Measurements from ENCODE around the gene DNAH17.
A peak's percentile ranks its signal among the peaks of the same experiment; 100 is the strongest.

DNAH17 gene

GRCh38 chr17:78428025-78428575 lies 149.1 kb downstream of the DNAH17 start:
- DNase-seq = no peak

GRCh38 chr17:78427140-78427539 lies 150.1 kb downstream of the DNAH17 start:
- DNase-seq = no peak

GRCh38 chr17:78426293-78426879 lies 150.8 kb downstream of the DNAH17 start:
- DNase-seq = no peak

- DNase-seq = no peak
Observed at GRCh38 chr17:78425429-78425828, 151.8 kb downstream of the DNAH17 start.

GRCh38 chr17:78423961-78424675 lies 153.1 kb downstream of the DNAH17 start:
- no peak for DNase-seq

- no peak for DNase-seq
Observed at GRCh38 chr17:78422872-78423588, 154.2 kb downstream of the DNAH17 start.

- no peak for DNase-seq
Observed at GRCh38 chr17:78422267-78422605, 155.0 kb downstream of the DNAH17 start.

GRCh38 chr17:78421534-78422266 lies 155.5 kb downstream of the DNAH17 start:
- DNase-seq = peak; percentile 60

GRCh38 chr17:78421084-78421533 lies 156.1 kb downstream of the DNAH17 start:
- no peak for DNase-seq

- no peak for DNase-seq
Observed at GRCh38 chr17:78419970-78420815, 157.0 kb downstream of the DNAH17 start.

- no peak for DNase-seq
Observed at GRCh38 chr17:78418326-78419026, 158.7 kb downstream of the DNAH17 start.

- no peak for DNase-seq
Observed at GRCh38 chr17:78417531-78417909, 159.7 kb downstream of the DNAH17 start.

GRCh38 chr17:78416791-78417530 lies 160.2 kb downstream of the DNAH17 start:
- no peak for DNase-seq

- no peak for DNase-seq
Observed at GRCh38 chr17:78415821-78416711, 161.1 kb downstream of the DNAH17 start.

- peak; percentile 27 for DNase-seq
Observed at GRCh38 chr17:78414178-78415162, 162.7 kb downstream of the DNAH17 start.

GRCh38 chr17:78412403-78412802 lies 164.8 kb downstream of the DNAH17 start:
- DNase-seq = no peak

GRCh38 chr17:78411241-78411857 lies 165.8 kb downstream of the DNAH17 start:
- DNase-seq = no peak

Measured in activated T-cell treated with anti-CD3 and anti-CD28 coated beads for 4 hours (primary cell).